NCI-H1417 treated with DMSO at 0.1 percent for 48 hours (cell line): ENCODE results near the gene RNF207.

Experiments used
- DNase-seq: peaks from one replicate; lab custom pipeline; 2025; lab: John Stamatoyannopoulos, UW

RNF207 gene

GRCh38 chr1:6174621-6175410 is 31.1 kb upstream of the RNF207 start:
- DNase-seq = no peak

- no peak for DNase-seq
Observed at GRCh38 chr1:6175411-6175828, 30.5 kb upstream of the RNF207 start.

GRCh38 chr1:6176779-6177178 is 29.1 kb upstream of the RNF207 start:
- no peak for DNase-seq

- DNase-seq = no peak
Observed at GRCh38 chr1:6177681-6178380, 28.1 kb upstream of the RNF207 start.

GRCh38 chr1:6178751-6179563 is 27.0 kb upstream of the RNF207 start:
- no peak for DNase-seq

GRCh38 chr1:6179564-6180175 is 26.2 kb upstream of the RNF207 start:
- no peak for DNase-seq

- DNase-seq = no peak
Observed at GRCh38 chr1:6180268-6180706, 25.6 kb upstream of the RNF207 start, which contains the start of gene CHD5. TSS of gene CHD5 (minus strand) at chr1:6180321. CDS start at chr1:6180023, 298 bp downstream.

- no peak for DNase-seq
Observed at GRCh38 chr1:6180707-6181311, 25.1 kb upstream of the RNF207 start.

GRCh38 chr1:6181347-6181770 is 24.6 kb upstream of the RNF207 start:
- DNase-seq = no peak

- DNase-seq = no peak
Observed at GRCh38 chr1:6183520-6183989, 22.4 kb upstream of the RNF207 start.

- no peak for DNase-seq
Observed at GRCh38 chr1:6184083-6184783, 21.7 kb upstream of the RNF207 start.

- no peak for DNase-seq
Observed at GRCh38 chr1:6185151-6185550, 20.8 kb upstream of the RNF207 start.

- DNase-seq = no peak
Observed at GRCh38 chr1:6185635-6186382, 20.1 kb upstream of the RNF207 start.

- no peak for DNase-seq
Observed at GRCh38 chr1:6188466-6188865, 17.5 kb upstream of the RNF207 start.

- no peak for DNase-seq
Observed at GRCh38 chr1:6191968-6192367, 14.0 kb upstream of the RNF207 start.

GRCh38 chr1:6197746-6198427 is 8.0 kb upstream of the RNF207 start:
- no peak for DNase-seq

- DNase-seq = no peak
Observed at GRCh38 chr1:6198646-6199297, 7.1 kb upstream of the RNF207 start.

- DNase-seq = peak; percentile 96
Observed at GRCh38 chr1:6199298-6200187, 6.4 kb upstream of the RNF207 start, which contains the start of gene RPL22. TSS of gene RPL22 (minus strand) at chr1:6199595. CDS start at chr1:6199573, 22 bp downstream.
